ENCODE results near the gene GLIS2.

The GLIS2 gene

DNA sequence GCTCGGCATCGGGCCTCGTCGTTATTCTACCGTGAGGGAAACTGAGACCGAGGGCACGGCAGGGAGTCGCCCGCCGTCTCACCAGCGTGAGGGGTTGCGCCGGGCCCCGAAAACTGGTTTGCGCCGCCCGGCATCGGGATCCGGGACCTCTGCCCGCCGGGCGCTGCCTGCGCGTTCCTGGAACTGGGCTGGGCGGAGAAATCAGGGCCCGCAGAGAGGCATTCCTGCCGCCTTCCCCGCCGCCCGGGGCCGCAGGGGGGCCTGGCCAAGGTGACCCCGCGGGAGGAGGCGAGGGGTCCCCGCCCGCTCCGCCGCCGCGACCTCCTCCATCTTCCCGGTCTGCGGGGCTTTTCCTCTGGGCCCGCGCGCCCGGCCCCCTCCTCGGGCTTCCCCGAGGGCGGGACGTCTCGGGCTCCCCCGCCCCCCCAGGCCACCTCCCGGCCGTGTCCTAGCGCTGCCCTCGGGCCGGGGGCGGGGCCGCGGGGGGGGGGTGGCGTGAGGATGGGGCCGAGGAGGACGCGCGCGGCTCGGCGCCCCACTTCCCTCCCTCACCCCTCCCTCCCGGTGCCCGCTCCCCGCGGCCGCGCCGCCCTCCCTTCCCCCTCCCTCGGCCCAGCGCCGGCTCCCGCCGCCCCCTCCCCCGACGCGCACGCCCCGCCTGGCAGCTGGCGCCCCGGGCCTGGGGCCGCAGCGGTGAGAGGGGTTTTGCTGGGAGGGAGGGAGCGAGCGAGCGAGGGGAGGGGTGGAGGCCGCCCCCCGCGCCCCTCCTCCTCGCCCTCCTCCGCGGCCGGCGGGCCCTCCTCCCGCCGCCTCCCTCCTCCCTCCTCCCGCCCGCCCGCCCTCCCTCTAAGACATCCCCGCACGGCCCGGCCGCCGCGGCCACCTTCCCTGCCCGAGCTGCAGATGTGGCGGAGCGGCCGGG, at the start of gene GLIS2:
Gene GLIS2, plus strand, starts transcription at position 882 of the 922 bp plus-strand sequence. CDS start 16,214 bp downstream, outside the sequence.
- in situ Hi-C loops (cut with HindIII; ENCODE audit: low pct_ligation_motif_present, low pct_unique_long_range_greater_than_20kb, low sequenced_read_pairs) = no loop called here
- peak; percentile 91 for DNase-seq

DNA sequence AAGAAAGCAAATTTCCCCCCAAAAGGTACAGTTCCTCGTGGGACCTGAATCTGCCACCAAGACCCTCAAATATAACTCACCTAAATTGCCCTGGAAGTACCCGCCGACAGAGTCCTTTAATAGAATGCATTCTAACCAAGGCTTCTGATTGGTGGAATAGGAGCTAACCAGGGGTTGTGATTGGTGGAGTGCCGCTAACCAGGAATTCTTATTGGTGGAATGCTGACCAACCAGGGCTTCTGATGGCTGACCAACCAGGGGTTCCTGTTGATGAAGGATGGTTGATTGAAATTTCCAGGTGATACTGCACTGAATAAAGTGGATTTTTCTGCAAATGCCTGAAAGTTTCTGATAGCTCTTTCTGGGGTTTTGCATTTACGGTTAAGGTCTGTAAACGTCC, 49.5 kb upstream of the GLIS2 start:
- in situ Hi-C loops (cut with HindIII; ENCODE audit: low pct_ligation_motif_present, low pct_unique_long_range_greater_than_20kb, low sequenced_read_pairs) = no loop called here
- DNase-seq = peak; percentile 39

- DNase-seq = no peak
- in situ Hi-C loops (cut with HindIII; ENCODE audit: low pct_ligation_motif_present, low pct_unique_long_range_greater_than_20kb, low sequenced_read_pairs) = no loop called here
Measured at GRCh38 chr16:4270091-4270490, 45.8 kb upstream of the GLIS2 start.

GRCh38 chr16:4270595-4270994, 45.3 kb upstream of the GLIS2 start:
- no peak for DNase-seq
- in situ Hi-C loops (cut with HindIII; ENCODE audit: low pct_ligation_motif_present, low pct_unique_long_range_greater_than_20kb, low sequenced_read_pairs) = no loop called here

DNA sequence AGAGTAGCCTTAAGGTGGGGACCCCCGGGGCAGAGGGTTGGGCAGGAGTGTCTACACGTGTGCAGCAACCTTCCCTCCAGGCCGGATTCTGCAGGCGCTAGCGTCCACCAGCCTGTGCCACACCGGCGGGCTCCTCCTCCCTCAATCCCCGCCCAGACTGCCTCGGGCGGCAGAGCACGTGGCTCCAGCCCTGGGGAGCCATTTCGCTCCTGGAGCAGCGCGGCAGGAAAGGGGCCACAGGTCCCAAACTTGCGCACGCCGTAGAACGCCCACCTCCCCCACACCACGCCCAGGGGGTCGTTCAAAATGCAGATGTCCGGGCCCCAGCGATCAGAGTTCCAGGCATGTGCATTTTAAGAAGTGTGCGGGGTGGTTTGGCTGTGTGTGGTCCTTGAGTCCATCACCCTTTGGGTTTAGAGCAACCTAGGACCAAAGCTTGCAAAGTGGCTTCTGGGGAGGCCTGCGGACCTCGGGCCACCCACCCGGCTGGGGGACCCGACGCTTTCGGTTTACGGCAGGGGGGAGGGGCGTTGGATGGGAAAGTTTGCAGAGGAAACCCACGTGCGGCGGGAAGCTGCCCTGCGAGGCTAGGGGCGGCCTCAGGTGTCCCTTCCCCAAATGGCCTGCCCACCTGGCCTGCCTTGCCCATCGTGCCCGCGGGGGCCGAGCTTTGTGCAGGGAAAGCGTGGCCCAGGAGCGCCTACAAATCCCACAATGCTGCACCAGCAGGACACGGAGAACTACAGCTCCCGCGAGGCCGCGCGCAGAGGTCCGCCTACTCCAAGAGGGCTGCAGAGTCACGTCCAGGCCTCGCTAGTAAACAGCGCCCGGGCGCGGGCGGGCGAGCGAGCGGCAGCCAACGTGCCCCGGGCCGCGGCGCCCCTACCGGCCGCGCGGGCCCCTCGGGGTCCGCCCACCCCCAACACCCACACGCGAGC, 44.4 kb upstream of the GLIS2 start:
- in situ Hi-C loops (cut with HindIII; ENCODE audit: low pct_ligation_motif_present, low pct_unique_long_range_greater_than_20kb, low sequenced_read_pairs) = no loop called here
- peak; percentile 95 for DNase-seq

GRCh38 chr16:4272114-4272956, 43.5 kb upstream of the GLIS2 start:
- in situ Hi-C loops (cut with HindIII; ENCODE audit: low pct_ligation_motif_present, low pct_unique_long_range_greater_than_20kb, low sequenced_read_pairs) = no loop called here
- peak; percentile 39 for DNase-seq

DNA sequence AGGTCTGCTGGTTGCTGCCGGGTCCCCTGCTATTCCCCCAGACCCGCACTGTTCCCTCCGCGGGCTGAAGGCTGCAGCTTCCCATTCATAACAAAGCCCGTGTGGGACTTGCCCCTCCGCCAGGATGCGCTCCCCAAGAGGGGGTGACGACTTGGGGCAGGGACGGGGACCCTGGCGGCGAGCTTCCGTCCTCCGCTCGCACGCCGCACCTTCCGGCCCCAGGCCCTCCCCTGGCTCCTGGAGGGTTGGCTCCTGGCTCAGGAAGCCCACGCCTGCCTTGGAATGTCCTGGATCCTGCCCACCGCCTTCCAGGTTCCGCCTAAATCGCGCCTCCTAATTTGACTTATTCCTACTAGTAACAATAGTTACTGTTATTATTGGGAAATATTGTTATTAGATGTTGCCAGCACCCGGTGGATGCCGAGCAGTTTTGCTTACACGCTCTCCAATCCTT, 42.0 kb upstream of the GLIS2 start:
- DNase-seq = peak; percentile 75
- in situ Hi-C loops (cut with HindIII; ENCODE audit: low pct_ligation_motif_present, low pct_unique_long_range_greater_than_20kb, low sequenced_read_pairs) = no loop called here

DNA sequence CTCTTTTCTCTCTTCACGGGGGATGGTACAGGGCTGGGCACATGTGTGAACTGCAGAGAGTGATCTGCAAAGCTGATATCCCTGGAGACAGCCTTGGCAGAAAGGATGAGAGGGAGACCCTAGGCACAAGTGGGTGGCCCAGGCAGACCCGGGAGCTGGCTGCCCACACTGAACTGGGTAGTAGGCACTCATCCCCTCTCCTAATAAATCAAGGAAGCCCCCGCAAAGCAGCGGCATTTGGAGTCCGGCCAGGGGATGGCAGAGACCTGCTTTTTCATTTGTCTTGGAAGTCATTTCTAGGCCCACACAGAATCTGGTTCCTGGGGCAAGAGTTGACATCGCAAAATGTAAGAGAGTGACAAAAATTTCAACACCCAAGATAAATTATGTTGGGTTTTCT, 40.0 kb upstream of the GLIS2 start:
- in situ Hi-C loops (cut with HindIII; ENCODE audit: low pct_ligation_motif_present, low pct_unique_long_range_greater_than_20kb, low sequenced_read_pairs) = no loop called here
- DNase-seq = no peak

GRCh38 chr16:4277987-4278513, 37.8 kb upstream of the GLIS2 start:
- in situ Hi-C loops (cut with HindIII; ENCODE audit: low pct_ligation_motif_present, low pct_unique_long_range_greater_than_20kb, low sequenced_read_pairs) = no loop called here
- DNase-seq = no peak

GRCh38 chr16:4280625-4281024, 35.2 kb upstream of the GLIS2 start:
- in situ Hi-C loops (cut with HindIII; ENCODE audit: low pct_ligation_motif_present, low pct_unique_long_range_greater_than_20kb, low sequenced_read_pairs) = no loop called here
- DNase-seq = no peak

DNA sequence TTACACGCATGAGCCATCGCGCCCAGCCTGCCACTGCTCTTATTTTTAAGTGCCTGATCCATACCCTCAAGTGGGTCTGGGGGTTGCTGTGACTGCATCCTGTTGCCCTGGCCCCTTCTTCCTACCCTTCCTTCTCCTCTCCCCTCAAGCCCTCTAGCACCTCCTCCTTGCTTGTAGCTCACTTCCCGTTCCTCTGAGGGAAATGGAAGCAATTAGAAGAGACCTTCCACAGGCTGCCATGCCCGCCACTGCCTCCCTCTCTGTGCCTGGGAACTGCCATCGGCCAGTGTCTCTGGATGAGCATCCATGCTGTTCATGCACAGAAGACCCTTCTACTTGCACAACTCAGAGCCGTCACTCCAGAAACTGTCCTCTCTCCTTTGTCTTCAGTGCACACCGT, 32.4 kb upstream of the GLIS2 start:
- DNase-seq = no peak
- in situ Hi-C loops (cut with HindIII; ENCODE audit: low pct_ligation_motif_present, low pct_unique_long_range_greater_than_20kb, low sequenced_read_pairs) = no loop called here

DNA sequence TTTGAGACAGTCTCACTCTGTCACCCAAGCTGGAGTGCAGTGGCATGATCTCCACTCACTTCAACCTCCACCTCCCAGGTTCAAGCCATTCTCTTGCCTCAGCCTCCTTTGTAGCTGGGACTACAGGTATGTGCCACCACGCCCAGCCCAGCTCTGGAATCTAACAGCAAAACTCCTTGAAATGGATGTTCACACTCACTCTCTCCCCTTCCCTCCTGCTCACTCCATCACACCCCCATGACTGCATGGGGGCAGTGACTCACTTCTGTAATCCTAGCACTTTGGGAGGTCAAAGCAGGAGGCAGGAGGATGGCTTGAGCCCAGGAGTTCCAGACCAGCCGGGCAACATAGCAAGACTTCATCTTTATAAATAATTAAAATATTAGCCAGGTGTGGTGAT, 31.9 kb upstream of the GLIS2 start:
- DNase-seq = peak; percentile 31
- in situ Hi-C loops (cut with HindIII; ENCODE audit: low pct_ligation_motif_present, low pct_unique_long_range_greater_than_20kb, low sequenced_read_pairs) = no loop called here

DNA sequence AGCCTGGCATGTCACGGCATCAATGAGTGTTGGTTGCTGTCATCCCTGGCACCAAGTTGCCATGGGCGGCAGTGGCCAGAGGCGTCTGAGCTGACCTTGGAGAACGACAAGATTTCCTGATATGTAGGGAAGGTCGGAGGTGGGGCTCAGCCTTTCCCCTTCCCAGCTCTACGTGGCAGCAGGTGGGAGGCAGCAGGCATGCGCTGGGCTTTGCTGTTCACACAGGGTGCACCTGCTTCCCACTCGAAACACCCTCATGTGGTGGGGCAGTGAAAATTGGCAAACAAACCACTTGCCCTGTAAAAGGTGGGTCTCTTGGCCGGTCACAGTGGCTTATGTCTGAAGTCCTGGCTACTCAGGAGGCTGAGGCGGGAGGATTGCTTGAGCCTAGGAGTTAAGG, 30.7 kb upstream of the GLIS2 start:
- DNase-seq = no peak
- in situ Hi-C loops (cut with HindIII; ENCODE audit: low pct_ligation_motif_present, low pct_unique_long_range_greater_than_20kb, low sequenced_read_pairs) = no loop called here

GRCh38 chr16:4288148-4288921, 27.5 kb upstream of the GLIS2 start:
- in situ Hi-C loops (cut with HindIII; ENCODE audit: low pct_ligation_motif_present, low pct_unique_long_range_greater_than_20kb, low sequenced_read_pairs) = no loop called here
- DNase-seq = peak; percentile 73

DNA sequence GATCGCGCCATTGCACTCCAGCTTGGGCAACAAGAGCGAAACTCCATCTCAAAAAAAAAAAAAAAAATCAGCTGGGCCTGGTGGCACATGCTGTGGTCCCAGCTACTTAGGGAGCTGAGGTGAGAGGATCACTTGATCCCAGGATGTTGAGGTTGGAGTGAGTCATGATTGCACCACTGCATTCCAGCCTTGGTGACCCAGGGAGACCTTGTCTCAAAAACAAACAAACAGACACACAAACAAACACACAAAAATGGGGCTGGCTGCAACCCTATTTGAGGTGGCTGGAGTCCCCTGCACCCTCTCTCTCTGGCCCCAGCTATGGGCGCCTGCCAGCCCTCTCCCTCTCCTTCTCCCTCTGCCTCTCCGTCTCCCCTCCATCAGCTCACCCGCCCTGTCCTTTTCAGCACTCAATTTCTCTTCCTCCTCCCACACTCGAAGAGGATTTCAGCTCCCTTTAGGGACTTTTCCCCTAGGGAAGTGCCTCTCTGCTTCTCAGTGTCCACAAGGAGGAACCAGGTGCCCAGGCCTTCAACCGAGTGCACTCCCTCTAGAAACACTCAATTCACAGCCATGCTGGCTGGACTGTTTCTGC, 25.5 kb upstream of the GLIS2 start:
- DNase-seq = peak; percentile 67
- in situ Hi-C loops (cut with HindIII; ENCODE audit: low pct_ligation_motif_present, low pct_unique_long_range_greater_than_20kb, low sequenced_read_pairs) = no loop called here

- in situ Hi-C loops (cut with HindIII; ENCODE audit: low pct_ligation_motif_present, low pct_unique_long_range_greater_than_20kb, low sequenced_read_pairs) = no loop called here
- DNase-seq = no peak
Measured at GRCh38 chr16:4291699-4292098, 24.2 kb upstream of the GLIS2 start.

DNA sequence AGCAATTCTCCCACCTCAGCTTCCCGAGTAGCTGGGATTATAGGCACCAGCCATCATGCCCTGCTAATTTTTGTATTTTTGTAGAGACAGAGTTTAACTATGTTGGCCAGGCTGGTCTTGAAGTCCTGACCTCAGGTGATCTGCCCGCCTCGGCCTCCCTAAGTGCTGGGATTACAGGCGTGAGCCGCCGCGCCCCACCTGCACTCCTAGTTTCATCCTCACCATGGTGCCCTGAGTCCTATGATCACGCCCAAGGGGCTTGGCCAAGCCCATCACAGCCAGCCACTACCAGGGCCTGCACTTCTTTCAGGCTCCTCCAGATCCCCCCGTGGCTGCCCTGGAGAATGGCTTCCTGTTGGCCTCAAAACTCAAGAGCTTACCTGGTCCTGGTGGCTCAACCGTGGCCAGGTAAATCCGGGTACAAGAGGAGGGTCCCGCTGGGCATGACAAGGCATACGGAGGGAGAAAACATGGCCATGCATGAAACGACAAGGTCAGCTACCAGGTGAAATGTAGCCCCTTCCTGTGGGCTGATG, 22.6 kb upstream of the GLIS2 start:
- in situ Hi-C loops (cut with HindIII; ENCODE audit: low pct_ligation_motif_present, low pct_unique_long_range_greater_than_20kb, low sequenced_read_pairs) = no loop called here
- DNase-seq = no peak
